Ovary (tissue), 10 donors: ENCODE measurements around the gene JADE3. TPM values are rescaled to one million over a fixed set of nuclear protein-coding genes. Genes with fewer than 3 reads are reported as not detected.

Experiments
- DNase-seq, 5 donors: peaks; one replicate each; pipeline ENCODE4 v3.0.0-alpha.2; 2019 to 2020
- H3K27ac ChIP-seq, 2 donors: fragments of 200-600 bp; one replicate each; pipeline versions ENCODE4 v1.5.1 to v1.8.0; 2019 to 2022
- H3K27me3 ChIP-seq: fragments of 200-600 bp; one replicate; pipeline ENCODE4 v1.8.0; 2022
- H3K36me3 ChIP-seq: fragments of 200-600 bp; sonication (generic); one replicate; pipeline ENCODE4 v1.5.1; 2019
- H3K4me1 ChIP-seq: one replicate; pipeline ENCODE4 v1.8.1; 2013; ENCODE audit warnings: mild to moderate bottlenecking, moderate library complexity; ENCODE audit not compliant: insufficient read depth
- H3K4me3 ChIP-seq: fragments of 200-600 bp; sonication (generic); one replicate; pipeline ENCODE4 v1.5.1; 2017
- H3K9me3 ChIP-seq, 2 donors: fragments of 200-600 bp in 1 of 2; sonication (generic) in 1 of 2; one replicate each; pipeline versions ENCODE4 v1.5.1 to v1.8.1; 2013 to 2019; ENCODE audit warnings: mild to moderate bottlenecking in 1 of 2, moderate library complexity in 1 of 2
- CTCF ChIP-seq, 3 donors: fragments of 450-650 bp in 2 of 3; fragments of 200-600 bp in 1 of 3; IDR thresholded peaks; one replicate each; pipeline versions ENCODE4 v1.5.1 to v1.8.0; 2016 to 2022; ENCODE audit warnings: antibody characterized with exemption in 3 of 3, mild to moderate bottlenecking in 1 of 3
- EP300 ChIP-seq: sonication (generic); formaldehyde crosslinking; IDR thresholded peaks from one replicate; pipeline ENCODE4 v1.6.1; 2017; ENCODE audit warnings: antibody characterized with exemption
- POLR2A ChIP-seq: fragments of 450-650 bp; IDR thresholded peaks from one replicate; pipeline ENCODE4 v1.6.1; 2017; ENCODE audit warnings: antibody characterized with exemption, mild to moderate bottlenecking, moderate library complexity
- WGBS, 3 donors: extraction: QIAGEN DNeasy Blood & Tissue Kit in 1 of 3; methylation state at CpG; one replicate each; pipeline versions ENCODE4 v1.1.5 to v1.1.7; 2013 to 2017; 5-methylcytosine and 5-hydroxymethylcytosine counted together
- intact Hi-C, 4 donors: fragments of 100-400 bp; cut with DNase I; formaldehyde crosslinking; loops; one replicate each; pipeline versions ENCODE4 v1.11.0 to v1.15.1; 2022 to 2023
- long read RNA-seq, 3 donors: library from polyadenylated mRNA in 2 of 3; unstranded in 2 of 3; transcript quantifications; one replicate each; pipeline ENCODE4 v2.0.0 and lab custom pipeline, GENCODE V29; 2021 to 2026
- polyA plus RNA-seq, 2 donors: library from polyadenylated mRNA; stranded (reverse); fragments of 200-250 nt in 1 of 2; fragments of 350-450 nt in 1 of 2; fragmentation: Illumina TruSeq in 1 of 2; extraction: RNeasy Lipid Tissue Mini Kit (QIAGEN cat#74804) in 1 of 2; gene quantifications; one replicate each; pipeline ENCODE4 v1.2.3, GENCODE V29; 2013 to 2014
- total RNA-seq, 7 donors: library from RNA; depleted of rRNA in 2 of 7; stranded (reverse); fragments of >200 nt in 2 of 7; fragmentation: NEBNext Ultra II Directional in 3 of 7; extraction: Animal tissue kit (Norgen Biotek cat#: 25700) in 3 of 7; gene quantifications; one replicate each; pipeline versions ENCODE4 v1.1.0 to v1.2.4, GENCODE V29; 2016 to 2023
- donor health status: DM: no; HTN: no; CAD: no; lungs with moderate emphysema.
- donor health status: DM: no; HTN: no; CAD: no.
- donor health status: Bipolar disorder and iron deficiency.
- donor health status: DM: yes; HTN: yes; CAD: no.
- donor health status: DM: no; HTN: no; CAD: no.
- donor health status: DM: yes; HTN: yes; CAD: no.

JADE3 gene
- total RNA-seq (10 to 100 TPM in 3 of 7 donors, 1 to 10 TPM in 4; 7.4 to 27.8 (median 9.7) TPM), polyA plus RNA-seq (10 to 100 TPM in 1 of 2 donors, 1 to 10 TPM in 1; 5.2 to 11.2 TPM)
- long read RNA-seq, donor 1, full-length matches to known transcripts = 1 of 8 reads
- long read RNA-seq, donor 1, partial matches to known transcripts = 6 of 8 reads
- long read RNA-seq, donor 1, other reads (novel, unspliced or antisense) = 1 of 8 reads
- long read RNA-seq, donor 2, full-length matches to known transcripts = 21 of 21 reads
- long read RNA-seq, donor 2, partial matches to known transcripts = 0 of 21 reads
- long read RNA-seq, donor 2, other reads (novel, unspliced or antisense) = 0 of 21 reads
- long read RNA-seq, donor 3, full-length matches to known transcripts = 5 of 7 reads
- long read RNA-seq, donor 3, partial matches to known transcripts = 1 of 7 reads
- long read RNA-seq, donor 3, other reads (novel, unspliced or antisense) = 1 of 7 reads

DNA sequence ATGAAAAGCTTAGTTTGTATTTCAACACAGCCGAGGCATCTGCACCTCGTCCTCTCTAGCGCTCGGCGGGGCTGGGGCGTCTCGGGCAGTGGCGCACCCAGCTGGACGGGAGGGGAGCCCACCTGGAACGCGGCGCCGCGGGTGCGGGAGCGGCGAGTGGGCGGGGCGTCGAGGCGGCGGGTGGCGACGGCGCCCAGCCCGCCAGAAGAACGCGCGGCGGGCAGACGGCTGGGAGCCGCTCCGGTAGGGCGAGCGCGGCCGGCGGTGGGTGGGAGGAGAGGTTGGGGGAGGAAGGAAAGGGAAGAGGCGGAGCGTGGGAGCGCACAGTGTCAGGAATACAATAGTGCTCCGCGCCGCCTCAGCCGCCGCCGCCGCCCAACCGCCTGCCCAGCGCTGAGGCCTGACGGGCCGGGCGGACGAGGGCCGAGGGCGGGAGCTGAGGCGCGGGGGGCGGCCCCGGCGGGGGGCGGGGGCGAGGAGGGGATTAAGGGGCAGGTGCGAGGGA lies at the start of gene JADE3:
Gene JADE3, plus strand, starts transcription at position 324 of the 505 bp plus-strand sequence. CDS start 72,474 bp downstream, outside the sequence.
- no peak for TF ChIP-seq POLR2A
- TF ChIP-seq CTCF (IDR thresholded peaks at IDR 0.05) = no peak
- TF ChIP-seq EP300 = no peak
- no peaks in the 10 kb centered on the region for H3K36me3 ChIP-seq
- no peaks in the 10 kb centered on the region for H3K27me3 ChIP-seq
- WGBS, 3 donors = 38 to 48% (median 38%) methylated on average over 54 to 64 of the region's 64 CpGs
- DNase-seq = peak; percentile 70 to 81 (median 76)
- H3K4me3 ChIP-seq = peak within 1 kb of the TSS; percentile 66
- peak within 1 kb of the TSS in 1 of 2 donors; percentile 57 for H3K27ac ChIP-seq
- H3K9me3 ChIP-seq = no peaks in the 10 kb centered on the region
- intact Hi-C loops = no loop called here
- H3K4me1 ChIP-seq = no peaks in the 10 kb centered on the region

GRCh38 chrX:46863072-46863471 lies 49.1 kb upstream of the JADE3 start:
- no peaks in the 10 kb centered on the region for H3K4me1 ChIP-seq
- no peak for DNase-seq
- no peak overlapping the region for H3K4me3 ChIP-seq
- intact Hi-C loops = loop anchor here in 1 of 4 donors (2.0 kb wide), 1 partner anchor 44 kb away; no protein-coding TSS in a partner anchor
- TF ChIP-seq EP300 (no peak), CTCF (IDR thresholded peaks at IDR 0.05) (no peak), POLR2A (no peak)
- H3K27me3 ChIP-seq = no peaks in the 10 kb centered on the region
- WGBS, 3 donors = 82 to 85% (median 84%) methylated on average over 2 of the region's 2 CpGs
- H3K36me3 ChIP-seq = no peaks in the 10 kb centered on the region
- H3K27ac ChIP-seq = no peak overlapping the region
- H3K9me3 ChIP-seq = no peaks in the 10 kb centered on the region

- H3K4me3 ChIP-seq = no peak overlapping the region
- intact Hi-C loops = no loop called here
- TF ChIP-seq CTCF (IDR thresholded peaks at IDR 0.05) (no peak), EP300 (no peak), POLR2A (no peak)
- H3K9me3 ChIP-seq = no peaks in the 10 kb centered on the region
- DNase-seq = no peak
- H3K27ac ChIP-seq = no peak overlapping the region
- H3K27me3 ChIP-seq = no peaks in the 10 kb centered on the region
- no peaks in the 10 kb centered on the region for H3K36me3 ChIP-seq
- no peaks in the 10 kb centered on the region for H3K4me1 ChIP-seq
- 58 to 76% (median 75%) methylated on average over 2 of the region's 2 CpGs for WGBS, 3 donors
These were observed 47.6 kb upstream of the JADE3 start for GRCh38 chrX:46864606-46865005.

GRCh38 chrX:46865281-46865680 lies 46.9 kb upstream of the JADE3 start:
- H3K4me3 ChIP-seq = no peak overlapping the region
- intact Hi-C loops = no loop called here
- no peaks in the 10 kb centered on the region for H3K4me1 ChIP-seq
- H3K27me3 ChIP-seq = no peaks in the 10 kb centered on the region
- TF ChIP-seq POLR2A (no peak), CTCF (IDR thresholded peaks at IDR 0.05) (no peak), EP300 (no peak)
- no peak overlapping the region for H3K27ac ChIP-seq
- WGBS, 3 donors = 49 to 62% (median 50%) methylated on average over 4 of the region's 4 CpGs
- H3K36me3 ChIP-seq = no peaks in the 10 kb centered on the region
- DNase-seq = no peak
- no peaks in the 10 kb centered on the region for H3K9me3 ChIP-seq
